IMR-90 (cell line): ENCODE results near the gene TSKS.

ENCODE experiments used
- CEBPB ChIP-seq: IDR thresholded peaks from 2 replicates; pipeline ENCODE4 v1.6.1; 2012; ENCODE audit warnings: low read depth, low read length, improper control_type of control experiment
- CHD1 ChIP-seq: IDR thresholded peaks from 2 replicates; pipeline ENCODE4 v1.6.1; 2012; ENCODE audit warnings: low read depth, low read length, improper control_type of control experiment
- CTCF ChIP-seq: conservative IDR thresholded peaks from 2 replicates; pipeline ENCODE4 v1.5.1; 2012; ENCODE audit warnings: mild to moderate bottlenecking, low read depth, low read length, improper control_type of control experiment
- MAFK ChIP-seq: IDR thresholded peaks from 2 replicates; pipeline ENCODE4 v1.6.1; 2012; ENCODE audit warnings: low read depth, low read length, improper control_type of control experiment
- POLR2A ChIP-seq: IDR thresholded peaks from 2 replicates; pipeline ENCODE4 v1.6.1; 2012; ENCODE audit warnings: mild to moderate bottlenecking, low read depth, low read length
- RFX5 ChIP-seq: IDR thresholded peaks from 2 replicates; pipeline ENCODE4 v1.8.0; 2012; ENCODE audit warnings: low read depth, mild to moderate bottlenecking, low read length, moderate library complexity
- SMC3 ChIP-seq: fragments of 150-350 bp; IDR thresholded peaks from 2 replicates; pipeline ENCODE4 v1.6.1; 2016; ENCODE audit warnings: low read depth, mild to moderate bottlenecking, antibody characterized with exemption, low read length, moderate library complexity
- TF ChIP-seq, protein P1 (sequence below): fragments of 150-350 bp; IDR thresholded peaks from 2 replicates; pipeline ENCODE4 v1.6.1; 2016; ENCODE audit warnings: low read depth, mild to moderate bottlenecking, low read length, moderate library complexity, borderline replicate concordance

DNA sequence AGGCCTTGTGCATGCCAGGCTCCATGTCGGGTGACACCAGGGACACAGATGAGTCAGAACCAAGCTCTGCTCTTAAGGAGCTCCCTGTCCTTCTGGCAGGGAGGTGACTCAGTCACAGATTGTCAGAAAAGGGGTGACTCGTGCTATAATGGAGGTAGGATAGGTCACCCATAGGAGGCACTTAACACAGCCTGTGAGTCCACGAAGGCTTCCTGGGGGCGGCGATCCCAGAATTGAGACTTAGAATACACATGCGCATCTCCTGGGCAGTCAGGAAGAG, 30.4 kb upstream of the TSKS start:
- TF ChIP-seq CTCF (no peak), CEBPB (no peak), RFX5 (no peak), SMC3 (no peak), POLR2A (no peak), MAFK (no peak), CHD1 (no peak)
- TF ChIP-seq, protein P1, sequence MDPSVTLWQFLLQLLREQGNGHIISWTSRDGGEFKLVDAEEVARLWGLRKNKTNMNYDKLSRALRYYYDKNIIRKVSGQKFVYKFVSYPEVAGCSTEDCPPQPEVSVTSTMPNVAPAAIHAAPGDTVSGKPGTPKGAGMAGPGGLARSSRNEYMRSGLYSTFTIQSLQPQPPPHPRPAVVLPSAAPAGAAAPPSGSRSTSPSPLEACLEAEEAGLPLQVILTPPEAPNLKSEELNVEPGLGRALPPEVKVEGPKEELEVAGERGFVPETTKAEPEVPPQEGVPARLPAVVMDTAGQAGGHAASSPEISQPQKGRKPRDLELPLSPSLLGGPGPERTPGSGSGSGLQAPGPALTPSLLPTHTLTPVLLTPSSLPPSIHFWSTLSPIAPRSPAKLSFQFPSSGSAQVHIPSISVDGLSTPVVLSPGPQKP: no peak
